ENCODE data around the gene KRCC1.

Gene KRCC1

GRCh38 chr2:88028931-88029330, 26.7 kb downstream of the KRCC1 start:
- H3K79me2 ChIP-seq (ENCODE audit: insufficient read depth, low read depth) = no peaks in the 10 kb centered on the region
- H3K27me3 ChIP-seq (ENCODE audit: insufficient read depth, low read depth) = no peaks in the 10 kb centered on the region
- H3K36me3 ChIP-seq (ENCODE audit: insufficient read depth) = peaks cover 3% of the 10 kb centered on the region; the same call in 1 of the 2 replicates
- H3K9ac ChIP-seq = no peak overlapping the region
- TF ChIP-seq CTCF (conservative IDR thresholded peaks at IDR 0.05; ENCODE audit: low read depth, low read length) = no peak
- no peak overlapping the region for H3K4me2 ChIP-seq
- H3K4me3 ChIP-seq (IDR thresholded peaks at IDR 0.05; ENCODE audit: insufficient read depth, low read depth, low read length) = no peak overlapping the region
- no peak overlapping the region for H2AFZ ChIP-seq (ENCODE audit: low read depth)
- H3K4me1 ChIP-seq (ENCODE audit: low read depth, poor library complexity, severe bottlenecking) = no peaks in the 10 kb centered on the region
- no peak overlapping the region for H3K27ac ChIP-seq
- no peaks in the 10 kb centered on the region for H4K20me1 ChIP-seq (ENCODE audit: insufficient read depth)

- no peaks in the 10 kb centered on the region for H3K79me2 ChIP-seq (ENCODE audit: insufficient read depth, low read depth)
- H3K4me3 ChIP-seq (IDR thresholded peaks at IDR 0.05; ENCODE audit: insufficient read depth, low read depth, low read length) = no peak overlapping the region
- H4K20me1 ChIP-seq (ENCODE audit: insufficient read depth) = no peaks in the 10 kb centered on the region
- H3K4me2 ChIP-seq = no peak overlapping the region
- H2AFZ ChIP-seq (ENCODE audit: low read depth) = no peak overlapping the region
- H3K27me3 ChIP-seq (ENCODE audit: insufficient read depth, low read depth) = no peaks in the 10 kb centered on the region
- TF ChIP-seq CTCF (conservative IDR thresholded peaks at IDR 0.05; ENCODE audit: low read depth, low read length) = no peak
- H3K9ac ChIP-seq = no peak overlapping the region
- H3K4me1 ChIP-seq (ENCODE audit: low read depth, poor library complexity, severe bottlenecking) = no peaks in the 10 kb centered on the region
- H3K36me3 ChIP-seq (ENCODE audit: insufficient read depth) = no peaks in the 10 kb centered on the region
- H3K27ac ChIP-seq = no peak overlapping the region
These were observed 27.7 kb downstream of the KRCC1 start for GRCh38 chr2:88027697-88028389.

- Histone ChIP-seq H3K4me1 (ENCODE audit: low read depth, poor library complexity, severe bottlenecking) (no peaks in the 10 kb centered on the region), H4K20me1 (ENCODE audit: insufficient read depth) (no peaks in the 10 kb centered on the region), H3K27ac (no peak overlapping the region), H3K4me2 (no peak overlapping the region), H3K9ac (no peak overlapping the region), H3K79me2 (ENCODE audit: insufficient read depth, low read depth) (no peaks in the 10 kb centered on the region), H3K27me3 (ENCODE audit: insufficient read depth, low read depth) (no peaks in the 10 kb centered on the region), H2AFZ (ENCODE audit: low read depth) (no peak overlapping the region), H3K4me3 (IDR thresholded peaks at IDR 0.05; ENCODE audit: insufficient read depth, low read depth, low read length) (no peak overlapping the region), H3K36me3 (ENCODE audit: insufficient read depth) (no peaks in the 10 kb centered on the region)
- TF ChIP-seq CTCF (conservative IDR thresholded peaks at IDR 0.05; ENCODE audit: low read depth, low read length) = no peak
These were observed 31.1 kb downstream of the KRCC1 start for GRCh38 chr2:88024509-88024908.

GRCh38 chr2:88022669-88022921, 33.0 kb downstream of the KRCC1 start:
- no peak overlapping the region for H3K9ac ChIP-seq
- H3K79me2 ChIP-seq (ENCODE audit: insufficient read depth, low read depth) = no peaks in the 10 kb centered on the region
- no peak overlapping the region for H2AFZ ChIP-seq (ENCODE audit: low read depth)
- TF ChIP-seq CTCF (conservative IDR thresholded peaks at IDR 0.05; ENCODE audit: low read depth, low read length) = no peak
- no peaks in the 10 kb centered on the region for H3K36me3 ChIP-seq (ENCODE audit: insufficient read depth)
- H4K20me1 ChIP-seq (ENCODE audit: insufficient read depth) = no peaks in the 10 kb centered on the region
- H3K27ac ChIP-seq = no peak overlapping the region
- H3K27me3 ChIP-seq (ENCODE audit: insufficient read depth, low read depth) = no peaks in the 10 kb centered on the region
- peaks cover 5% of the 10 kb centered on the region for H3K4me1 ChIP-seq (ENCODE audit: low read depth, poor library complexity, severe bottlenecking)
- no peak overlapping the region for H3K4me3 ChIP-seq (IDR thresholded peaks at IDR 0.05; ENCODE audit: insufficient read depth, low read depth, low read length)
- no peak overlapping the region for H3K4me2 ChIP-seq

Measured in KMS-11 (cell line).